Spleen (tissue), 11 donors: ENCODE results near the gene TMEM178B. TPM values are rescaled to one million over a fixed set of nuclear protein-coding genes. Genes with fewer than 3 reads are reported as not detected.

Source experiments
- DNase-seq: peaks from one replicate; pipeline ENCODE4 v3.0.0-alpha.2; 2020
- H3K27ac ChIP-seq, 8 donors: fragments of 200-600 bp; sonication (generic) in 7 of 8; 1 replicate in 4 of 8; 2 replicates in 4 of 8; pipeline versions ENCODE4 v1.5.0 to v1.8.0; 2016 to 2021; ENCODE audit warnings: inconsistent platforms in 4 of 8, mild to moderate bottlenecking in 4 of 8, moderate library complexity in 1 of 8
- H3K27me3 ChIP-seq, 7 donors: fragments of 200-600 bp; sonication (generic) in 6 of 7; replicated peaks in 1 of 7; 1 replicate in 4 of 7; 2 replicates in 3 of 7; pipeline versions ENCODE4 v1.5.0 to v1.8.0; 2016 to 2021; ENCODE audit warnings: inconsistent platforms in 3 of 7, mild to moderate bottlenecking in 1 of 7
- H3K36me3 ChIP-seq, 6 donors: fragments of 200-600 bp; sonication (generic) in 5 of 6; 1 replicate in 4 of 6; 2 replicates in 2 of 6; pipeline versions ENCODE4 v1.5.0 to v1.8.0; 2016 to 2021; ENCODE audit warnings: inconsistent platforms in 2 of 6
- H3K4me1 ChIP-seq, 6 donors: fragments of 200-600 bp; sonication (generic) in 5 of 6; 1 replicate in 3 of 6; 2 replicates in 3 of 6; pipeline versions ENCODE4 v1.5.0 to v1.8.0; 2016 to 2021; ENCODE audit warnings: inconsistent platforms in 3 of 6
- H3K4me3 ChIP-seq, 8 donors: fragments of 200-600 bp; sonication (generic) in 7 of 8; 1 replicate in 4 of 8; 2 replicates in 4 of 8; pipeline versions ENCODE4 v1.5.0 to v1.8.0; 2016 to 2021; ENCODE audit warnings: inconsistent platforms in 4 of 8, mild to moderate bottlenecking in 4 of 8, moderate library complexity in 2 of 8
- H3K9me3 ChIP-seq, 8 donors: fragments of 200-600 bp; sonication (generic) in 7 of 8; 1 replicate in 4 of 8; 2 replicates in 4 of 8; pipeline versions ENCODE4 v1.5.0 to v1.8.0; 2016 to 2021; ENCODE audit warnings: inconsistent platforms in 4 of 8
- CTCF ChIP-seq, 11 experiments: fragments of 200-600 bp in 7 of 11; fragments of 450-650 bp in 4 of 11; sonication (generic) in 4 of 11; IDR thresholded peaks in 8 of 11; conservative IDR thresholded peaks in 3 of 11; 1 replicate in 7 of 11; 2 replicates in 4 of 11; pipeline versions ENCODE4 v1.4.0 to v1.8.0; 2016 to 2021; ENCODE audit warnings: antibody characterized with exemption in 11 of 11, inconsistent platforms in 4 of 11, mild to moderate bottlenecking in 1 of 11
- POLR2A ChIP-seq, 3 donors: fragments of 450-650 bp; IDR thresholded peaks; one replicate each; pipeline ENCODE4 v1.5.1; 2017; ENCODE audit warnings: antibody characterized with exemption in 3 of 3, mild to moderate bottlenecking in 1 of 3
- POLR2AphosphoS5 ChIP-seq, 3 donors: sonication (generic); formaldehyde crosslinking; IDR thresholded peaks; one replicate each; pipeline ENCODE4 v1.5.1; 2017; ENCODE audit warnings: antibody characterized with exemption in 3 of 3
- WGBS, 5 donors: extraction: QIAGEN DNeasy Blood & Tissue Kit in 3 of 5; methylation state at CpG; one replicate each; pipeline versions ENCODE4 v1.1.5 to v1.1.7; 2013 to 2018; 5-methylcytosine and 5-hydroxymethylcytosine counted together
- intact Hi-C: fragments of 100-400 bp; cut with DNase I; formaldehyde crosslinking; loops from one replicate; pipeline ENCODE4 v1.15.0; 2023; ENCODE audit warnings: low total_unique reads
- polyA plus RNA-seq, 3 donors: library from polyadenylated mRNA; stranded (reverse); fragments of 200-250 nt; gene quantifications; one replicate each; pipeline ENCODE4 v1.2.1, GENCODE V29; 2013
- total RNA-seq, 7 donors: library from RNA; depleted of rRNA in 3 of 7; stranded (reverse); fragments of >200 nt in 3 of 7; fragmentation: NEBNext Ultra II Directional in 4 of 7; extraction: Animal tissue kit (Norgen Biotek cat#: 25700) in 4 of 7; gene quantifications; one replicate each; pipeline versions ENCODE4 v1.1.0 to v1.2.1, GENCODE V29; 2016 to 2021
- donor health status: healthy with polysubstance abuse.
- donor health status: DM: no; HTN: no; CAD: no; lungs with moderate emphysema.
- donor health status: DM: no; HTN: no; CAD: no.
- donor health status: Bipolar disorder and iron deficiency.
- donor health status: healthy.
- donor health status: DM: no; HTN: no; CAD: no.
- donor health status: DM: yes; HTN: yes; CAD: no.

The TMEM178B gene
- total and polyA plus RNA-seq, 10 donors, result 0.35 to 5.5 (median 1.3) TPM

DNA sequence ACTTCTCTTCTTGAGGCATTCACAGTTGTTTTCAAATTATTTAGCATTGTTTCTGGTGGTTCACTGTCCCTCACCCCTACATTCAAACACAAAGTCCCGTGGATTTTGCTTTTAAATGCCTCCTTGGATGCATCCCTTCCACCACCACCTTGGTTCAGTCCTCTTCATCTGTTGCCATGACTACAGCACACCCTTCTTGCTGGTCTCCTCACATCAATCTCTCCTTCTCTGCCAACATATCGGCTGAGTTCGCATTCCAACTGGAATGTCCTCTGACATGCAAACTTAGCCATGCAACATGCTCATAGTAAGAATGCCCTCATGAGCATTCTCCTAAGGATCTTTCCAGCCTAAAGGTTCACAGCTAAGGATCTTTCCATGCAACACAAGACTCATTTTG, 279.1 kb downstream of the TMEM178B start:
- Histone ChIP-seq H3K4me1 (no peaks in the 10 kb centered on the region), H3K4me3 (no peak overlapping the region), H3K9me3 (no peaks in the 10 kb centered on the region), H3K36me3 (no peaks in the 10 kb centered on the region), H3K27ac (no peak overlapping the region), H3K27me3 (no peaks in the 10 kb centered on the region)
- DNase-seq, result no peak
- WGBS, 5 donors, result 69 to 86% (median 86%) methylated on average over 3 of the region's 3 CpGs
- intact Hi-C loops, result no loop called here
- TF ChIP-seq CTCF (IDR thresholded peaks at IDR 0.05 in 8 of 11, conservative IDR thresholded peaks at IDR 0.05 in 3 of 11) (no peak), POLR2A (IDR thresholded peaks at IDR 0.05) (no peak), POLR2AphosphoS5 (IDR thresholded peaks at IDR 0.05) (no peak)

DNA sequence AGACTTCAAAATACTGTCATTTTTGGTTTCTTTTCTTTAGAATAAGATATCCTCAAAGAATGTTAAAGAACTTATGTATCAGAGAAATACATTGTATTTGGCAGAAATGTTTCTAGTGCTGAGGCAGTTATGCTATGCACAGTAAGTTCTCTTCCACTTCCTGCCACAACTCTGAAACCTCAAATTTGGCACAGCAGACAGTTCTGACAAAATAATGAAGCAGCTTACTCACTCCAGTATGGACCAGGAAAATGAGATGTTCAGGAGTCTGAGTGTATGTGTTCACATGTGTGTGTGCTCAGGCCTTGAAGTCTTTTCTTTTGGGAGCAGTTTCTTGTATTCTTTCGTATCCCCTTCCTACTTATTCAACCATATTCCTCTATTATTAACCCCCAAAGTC, 280.4 kb downstream of the TMEM178B start:
- no peak for TF ChIP-seq CTCF (IDR thresholded peaks at IDR 0.05 in 8 of 11, conservative IDR thresholded peaks at IDR 0.05 in 3 of 11)
- TF ChIP-seq POLR2A (IDR thresholded peaks at IDR 0.05), result no peak
- TF ChIP-seq POLR2AphosphoS5 (IDR thresholded peaks at IDR 0.05), result no peak
- Histone ChIP-seq H3K4me1 (no peaks in the 10 kb centered on the region), H3K27me3 (no peaks in the 10 kb centered on the region), H3K4me3 (no peak overlapping the region), H3K27ac (no peak overlapping the region), H3K9me3 (no peaks in the 10 kb centered on the region), H3K36me3 (no peaks in the 10 kb centered on the region)
- DNase-seq, result no peak
- intact Hi-C loops, result no loop called here
- WGBS, 5 donors, result 47 to 88% (median 58%) methylated on average over 1 of the region's 1 CpG

GRCh38 chr7:141355032-141355431, 281.2 kb downstream of the TMEM178B start:
- TF ChIP-seq POLR2AphosphoS5 (IDR thresholded peaks at IDR 0.05) (no peak), POLR2A (IDR thresholded peaks at IDR 0.05) (no peak), CTCF (IDR thresholded peaks at IDR 0.05 in 8 of 11, conservative IDR thresholded peaks at IDR 0.05 in 3 of 11) (no peak)
- Histone ChIP-seq H3K36me3 (no peaks in the 10 kb centered on the region), H3K27me3 (no peaks in the 10 kb centered on the region), H3K27ac (no peak overlapping the region), H3K9me3 (peaks cover 0 to 5% (median 0%) of the 10 kb centered on the region in 8 donors), H3K4me3 (no peak overlapping the region), H3K4me1 (no peaks in the 10 kb centered on the region)
- intact Hi-C loops, result no loop called here
- 23 to 75% (median 39%) methylated on average over 1 of the region's 1 CpG for WGBS, 5 donors
- no peak for DNase-seq

DNA sequence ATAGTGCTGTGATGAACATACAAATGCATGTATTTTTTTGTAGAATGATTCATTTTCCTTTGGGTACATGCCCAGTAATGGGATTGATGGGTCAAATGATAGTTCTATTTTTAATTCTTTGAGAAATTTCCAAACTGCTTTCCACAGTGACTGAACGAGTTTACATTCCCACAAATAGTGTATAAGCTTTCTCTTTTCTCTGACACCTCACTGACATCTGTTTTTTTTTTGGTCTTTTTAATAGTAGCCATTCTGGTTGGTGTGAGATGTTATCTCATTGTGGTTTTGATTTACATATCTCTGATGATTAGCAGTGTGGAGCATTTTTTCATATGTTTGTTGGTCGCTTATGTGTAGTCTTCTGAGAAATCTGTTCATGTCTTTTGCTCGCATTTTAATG, 282.3 kb downstream of the TMEM178B start:
- Histone ChIP-seq H3K4me1 (no peaks in the 10 kb centered on the region), H3K4me3 (no peak overlapping the region), H3K9me3 (peaks cover 0 to 5% (median 0%) of the 10 kb centered on the region in 8 donors), H3K36me3 (no peaks in the 10 kb centered on the region), H3K27ac (no peak overlapping the region), H3K27me3 (no peaks in the 10 kb centered on the region)
- WGBS, 5 donors, result 48 to 77% (median 68%) methylated on average over 3 of the region's 3 CpGs
- intact Hi-C loops, result no loop called here
- TF ChIP-seq POLR2AphosphoS5 (IDR thresholded peaks at IDR 0.05), result no peak
- no peak for TF ChIP-seq CTCF (IDR thresholded peaks at IDR 0.05 in 8 of 11, conservative IDR thresholded peaks at IDR 0.05 in 3 of 11)
- no peak for TF ChIP-seq POLR2A (IDR thresholded peaks at IDR 0.05)
- DNase-seq, result no peak
